Natural killer cell (primary cell): ENCODE data around the gene KNCN. TPM values are rescaled to one million over a fixed set of nuclear protein-coding genes. Genes with fewer than 3 reads are reported as not detected.

ENCODE experiments used
- ATAC-seq, 3 donors: fragments of 150-1000 bp in 2 of 3; fragments of 200-7000 bp in 1 of 3; cut with Tn5 transposase; 1 replicate in 1 of 3; 2 replicates in 2 of 3; pipeline ENCODE4 v1.10.0; 2021; ENCODE audit warnings: mild to moderate bottlenecking in 2 of 3, moderate library complexity in 2 of 3
- DNase-seq, 2 donors: peaks; one replicate each; pipeline versions ENCODE4 v3.0.0 to v3.0.0-alpha.2; 2013 to 2021; ENCODE audit warnings: mixed read lengths in 1 of 2
- H3K27ac ChIP-seq: one replicate; pipeline ENCODE4 v1.5.1; 2013; ENCODE audit warnings: mild to moderate bottlenecking, low read length
- H3K27me3 ChIP-seq: one replicate; pipeline ENCODE4 v1.6.1; 2013; ENCODE audit warnings: low read length; ENCODE audit not compliant: control insufficient read depth, insufficient read depth
- H3K36me3 ChIP-seq: one replicate; pipeline ENCODE4 v1.6.1; 2013; ENCODE audit warnings: low read length; ENCODE audit not compliant: control insufficient read depth, insufficient read depth
- H3K4me1 ChIP-seq: one replicate; pipeline ENCODE4 v1.6.1; 2013; ENCODE audit warnings: low read length; ENCODE audit not compliant: control insufficient read depth, insufficient read depth
- H3K4me3 ChIP-seq: one replicate; pipeline ENCODE4 v1.5.1; 2013; ENCODE audit warnings: low read length
- H3K9me3 ChIP-seq: one replicate; pipeline ENCODE4 v1.6.1; 2013; ENCODE audit warnings: low read length; ENCODE audit not compliant: control insufficient read depth, insufficient read depth
- H3K27ac Mint-ChIP-seq, 2 donors: one replicate each; pipeline ENCODE4 v1.8.0; 2022; ENCODE audit warnings: mild to moderate bottlenecking in 2 of 2, mixed read lengths in 2 of 2, moderate library complexity in 1 of 2
- H3K27me3 Mint-ChIP-seq, 2 donors: one replicate each; pipeline ENCODE4 v1.8.0; 2022; ENCODE audit warnings: low read depth in 2 of 2, mixed read lengths in 2 of 2
- H3K36me3 Mint-ChIP-seq: one replicate; pipeline ENCODE4 v1.8.0; 2022; ENCODE audit warnings: mixed read lengths
- H3K4me1 Mint-ChIP-seq, 2 donors: one replicate each; pipeline ENCODE4 v1.8.0; 2022; ENCODE audit warnings: mixed read lengths in 2 of 2
- H3K4me3 Mint-ChIP-seq: one replicate; pipeline ENCODE4 v1.8.0; 2022; ENCODE audit warnings: mild to moderate bottlenecking, moderate library complexity, mixed read lengths
- H3K9me3 Mint-ChIP-seq, 2 donors: one replicate each; pipeline ENCODE4 v1.8.0; 2022; ENCODE audit warnings: mixed read lengths in 2 of 2
- WGBS: methylation state at CpG from one replicate; pipeline ENCODE4 v1.1.7; 2013; ENCODE audit warnings: missing lambda C conversion rate; ENCODE audit not compliant: insufficient coverage; 5-methylcytosine and 5-hydroxymethylcytosine counted together
- intact Hi-C: fragments of 100-400 bp; cut with micrococcal nuclease; formaldehyde crosslinking; loops from one replicate; pipeline ENCODE4 v1.14.2; 2022
- total RNA-seq, 4 donors: library from RNA; stranded (reverse); fragments of 120-200 nt in 1 of 4; gene quantifications; one replicate each; pipeline versions ENCODE4 v1.2.3 to v1.2.4, GENCODE V29; 2013 to 2022
- TF ChIP-seq, protein P1 (sequence below): fragments of 200-600 bp; IDR thresholded peaks from one replicate; pipeline ENCODE4 v1.8.0; 2022; ENCODE audit warnings: antibody characterized with exemption

The KNCN gene
- total RNA-seq, 3 donors from 2014 or later (not counting 1 experiment from before 2014, with no cell fraction given): 0.20 TPM; not detected in 2

DNA sequence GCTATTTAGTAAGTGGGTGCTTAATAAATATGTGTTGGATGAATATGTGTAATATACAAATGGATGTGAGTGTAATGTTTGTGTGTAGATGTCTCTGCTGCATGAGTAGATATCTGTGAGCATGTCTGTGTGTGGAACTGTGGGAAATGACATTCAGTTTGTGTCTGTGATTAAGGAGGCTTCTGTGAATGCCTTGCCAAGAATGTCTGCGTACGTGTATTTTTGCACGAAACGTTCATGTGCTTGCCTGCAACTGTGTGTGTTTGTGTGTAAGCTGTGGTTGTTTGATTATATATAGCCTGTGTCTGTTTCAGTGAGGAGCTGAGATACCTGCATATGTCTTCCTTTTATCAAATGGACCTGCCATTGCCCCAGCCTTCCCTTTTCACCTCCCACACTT lies 48.0 kb downstream of the KNCN start:
- DNase-seq: no peak
- TF ChIP-seq, protein P1, sequence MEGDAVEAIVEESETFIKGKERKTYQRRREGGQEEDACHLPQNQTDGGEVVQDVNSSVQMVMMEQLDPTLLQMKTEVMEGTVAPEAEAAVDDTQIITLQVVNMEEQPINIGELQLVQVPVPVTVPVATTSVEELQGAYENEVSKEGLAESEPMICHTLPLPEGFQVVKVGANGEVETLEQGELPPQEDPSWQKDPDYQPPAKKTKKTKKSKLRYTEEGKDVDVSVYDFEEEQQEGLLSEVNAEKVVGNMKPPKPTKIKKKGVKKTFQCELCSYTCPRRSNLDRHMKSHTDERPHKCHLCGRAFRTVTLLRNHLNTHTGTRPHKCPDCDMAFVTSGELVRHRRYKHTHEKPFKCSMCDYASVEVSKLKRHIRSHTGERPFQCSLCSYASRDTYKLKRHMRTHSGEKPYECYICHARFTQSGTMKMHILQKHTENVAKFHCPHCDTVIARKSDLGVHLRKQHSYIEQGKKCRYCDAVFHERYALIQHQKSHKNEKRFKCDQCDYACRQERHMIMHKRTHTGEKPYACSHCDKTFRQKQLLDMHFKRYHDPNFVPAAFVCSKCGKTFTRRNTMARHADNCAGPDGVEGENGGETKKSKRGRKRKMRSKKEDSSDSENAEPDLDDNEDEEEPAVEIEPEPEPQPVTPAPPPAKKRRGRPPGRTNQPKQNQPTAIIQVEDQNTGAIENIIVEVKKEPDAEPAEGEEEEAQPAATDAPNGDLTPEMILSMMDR: no peak
- no peaks in the 10 kb centered on the region for H3K36me3 ChIP-seq
- Mint-ChIP-seq H3K27ac (no peak overlapping the region), H3K4me3 (no peak overlapping the region), H3K27me3 (peaks cover 11 to 18% of the 10 kb centered on the region in 2 donors), H3K36me3 (no peaks in the 10 kb centered on the region), H3K9me3 (no peaks in the 10 kb centered on the region), H3K4me1 (no peaks in the 10 kb centered on the region)
- H3K4me3 ChIP-seq: no peak overlapping the region
- no peaks in the 10 kb centered on the region for H3K4me1 ChIP-seq
- no peak for ATAC-seq
- no peak overlapping the region for H3K27ac ChIP-seq
- no peaks in the 10 kb centered on the region for H3K9me3 ChIP-seq
- WGBS: 89% methylated on average over 4 of the region's 4 CpGs
- H3K27me3 ChIP-seq: no peaks in the 10 kb centered on the region
- intact Hi-C loops: no loop called here

DNA sequence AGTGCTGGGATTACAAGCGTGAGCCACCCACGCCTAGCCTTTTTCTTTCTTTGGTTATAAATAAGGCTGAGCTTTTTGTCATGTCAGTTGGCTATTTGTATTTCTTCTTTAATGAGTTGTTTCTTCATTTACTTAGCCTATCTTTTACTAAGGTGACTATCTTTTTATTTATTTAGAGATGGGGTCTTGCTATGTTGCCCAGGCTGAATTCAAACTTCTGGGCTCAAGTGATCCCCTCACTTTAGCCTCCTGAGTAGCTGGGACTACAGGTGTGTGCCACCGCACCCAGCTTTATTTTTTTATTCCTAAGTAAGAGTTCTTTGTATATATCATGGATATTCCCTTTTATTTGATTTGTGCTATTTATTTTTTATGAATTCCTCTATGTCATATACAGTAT lies 49.9 kb downstream of the KNCN start:
- Histone ChIP-seq H3K4me3 (no peak overlapping the region), H3K4me1 (no peaks in the 10 kb centered on the region), H3K27ac (no peak overlapping the region), H3K9me3 (no peaks in the 10 kb centered on the region), H3K36me3 (no peaks in the 10 kb centered on the region), H3K27me3 (no peaks in the 10 kb centered on the region)
- Mint-ChIP-seq H3K4me3 (no peak overlapping the region), H3K27ac (no peak overlapping the region), H3K36me3 (no peaks in the 10 kb centered on the region), H3K4me1 (no peaks in the 10 kb centered on the region), H3K27me3 (peaks cover 17 to 29% of the 10 kb centered on the region in 2 donors), H3K9me3 (no peaks in the 10 kb centered on the region)
- TF ChIP-seq, protein P1: no peak
- 97% methylated on average over 2 of the region's 3 CpGs for WGBS
- ATAC-seq (no peak), DNase-seq (no peak)
- intact Hi-C loops: no loop called here

DNA sequence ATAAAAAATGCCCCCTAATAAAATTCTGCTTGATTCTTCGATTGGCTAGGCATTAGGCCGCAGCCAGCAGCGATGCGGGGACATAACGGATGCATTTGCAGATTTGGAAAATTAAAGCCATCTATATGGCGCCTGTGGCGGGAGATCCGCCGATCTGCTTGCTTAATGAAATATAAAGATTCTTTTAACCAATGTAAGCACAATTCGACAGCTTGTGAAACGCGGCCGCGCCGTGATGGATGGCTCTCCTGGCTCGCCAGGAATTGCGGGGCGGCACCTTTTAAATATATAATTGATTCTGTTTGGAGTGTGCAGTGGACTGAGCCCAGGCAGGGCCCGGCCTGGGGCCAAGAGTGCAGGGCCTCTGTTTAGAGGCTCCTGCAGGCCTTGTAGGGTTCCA lies 53.8 kb downstream of the KNCN start:
- H3K4me1 Mint-ChIP-seq: no peaks in the 10 kb centered on the region
- no peaks in the 10 kb centered on the region for H3K36me3 Mint-ChIP-seq
- no peak overlapping the region for H3K4me3 Mint-ChIP-seq
- Histone ChIP-seq H3K4me1 (no peaks in the 10 kb centered on the region), H3K4me3 (no peak overlapping the region), H3K27ac (no peak overlapping the region), H3K27me3 (peaks cover 4% of the 10 kb centered on the region), H3K36me3 (no peaks in the 10 kb centered on the region), H3K9me3 (no peaks in the 10 kb centered on the region)
- ATAC-seq: no peak
- peaks cover 38 to 50% of the 10 kb centered on the region in 2 donors for H3K27me3 Mint-ChIP-seq
- no peak for DNase-seq
- TF ChIP-seq, protein P1: no peak
- 94% methylated on average over 19 of the region's 19 CpGs for WGBS
- no peak overlapping the region for H3K27ac Mint-ChIP-seq
- H3K9me3 Mint-ChIP-seq: no peaks in the 10 kb centered on the region
- intact Hi-C loops: no loop called here

DNA sequence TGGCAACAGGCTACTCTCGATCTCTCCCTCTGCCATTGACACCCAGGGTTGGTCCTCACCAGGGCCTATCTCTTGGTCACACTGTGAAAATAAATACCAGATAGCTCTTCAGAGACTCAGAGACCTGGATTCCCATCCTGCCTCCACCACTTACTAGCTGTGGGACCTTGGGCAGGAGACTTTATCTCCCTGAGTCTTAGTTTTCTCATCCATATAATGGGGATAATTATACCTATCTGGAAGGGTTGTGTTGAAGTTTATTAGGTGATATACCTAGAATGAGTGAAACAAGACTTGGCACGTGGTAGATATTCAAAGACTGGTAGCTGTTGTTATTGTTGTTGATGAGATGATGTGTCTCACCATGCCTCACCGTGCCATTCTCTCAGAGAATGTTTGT lies 54.4 kb downstream of the KNCN start:
- no peaks in the 10 kb centered on the region for H3K4me1 ChIP-seq
- Mint-ChIP-seq H3K27ac (no peak overlapping the region), H3K9me3 (no peaks in the 10 kb centered on the region), H3K4me1 (no peaks in the 10 kb centered on the region), H3K36me3 (no peaks in the 10 kb centered on the region), H3K27me3 (peaks cover 40 to 51% of the 10 kb centered on the region in 2 donors), H3K4me3 (no peak overlapping the region)
- no peak for ATAC-seq
- H3K27ac ChIP-seq: no peak overlapping the region
- H3K27me3 ChIP-seq: peaks cover 7% of the 10 kb centered on the region
- no peak for DNase-seq
- intact Hi-C loops: no loop called here
- WGBS: 74% methylated on average over 2 of the region's 3 CpGs
- no peaks in the 10 kb centered on the region for H3K36me3 ChIP-seq
- TF ChIP-seq, protein P1: no peak
- H3K4me3 ChIP-seq: no peak overlapping the region
- no peaks in the 10 kb centered on the region for H3K9me3 ChIP-seq
